ENCODE data around the gene KRTAP22-2.

KRTAP22-2 gene

DNA sequence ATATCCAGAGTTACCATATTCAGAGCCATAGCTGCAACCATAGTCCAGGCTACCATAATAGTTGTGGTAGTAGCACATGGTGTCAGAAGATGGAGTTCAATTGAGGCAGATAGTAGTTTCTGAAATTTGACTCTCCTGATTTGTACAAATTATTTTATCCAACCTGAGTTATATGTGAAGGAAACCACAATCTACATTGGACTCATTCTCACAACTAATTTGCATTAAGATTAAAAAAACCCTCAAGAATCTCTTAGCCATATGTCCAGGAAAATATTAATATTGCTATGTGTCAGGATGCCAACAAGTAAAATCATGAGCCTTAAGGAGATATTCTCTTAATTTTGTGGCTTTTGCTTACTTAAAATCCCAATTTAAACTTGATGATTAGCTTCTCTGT lies at the start of gene KRTAP22-2:
Gene KRTAP22-2 (minus strand): TSS at position 101 of the 400 bp plus-strand sequence.
- DNase-seq (ENCODE audit: low read depth), result no peak

DNA sequence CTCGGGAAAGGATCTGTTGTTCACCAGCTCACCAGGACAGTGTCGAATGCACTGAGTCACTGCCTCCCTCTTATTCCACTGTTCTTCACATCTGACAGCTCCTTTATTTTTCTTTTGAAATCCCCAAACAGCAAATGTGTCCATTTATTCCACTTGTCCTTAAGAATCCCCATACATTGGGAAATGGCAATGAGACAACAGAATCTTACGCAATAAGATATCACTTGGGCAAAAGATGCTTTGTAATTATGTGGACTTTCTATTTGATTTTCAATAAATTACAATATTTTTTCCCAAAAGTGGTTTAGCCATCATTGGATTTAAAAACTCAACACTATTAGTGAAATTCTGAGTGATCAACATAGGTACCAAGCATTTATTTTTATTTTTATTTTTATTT lies 48.5 kb upstream of the KRTAP22-2 start:
- no peak for DNase-seq (ENCODE audit: low read depth)

GRCh38 chr21:30634906-30635305 lies 44.7 kb upstream of the KRTAP22-2 start, which contains the start of gene KRTAP20-2:
TSS of gene KRTAP20-2 (plus strand) at chr21:30635206. CDS start at chr21:30635264, 58 bp downstream.
- DNase-seq (ENCODE audit: low read depth), result no peak

- DNase-seq (ENCODE audit: low read depth), result no peak
Measured at GRCh38 chr21:30629200-30629599, 39.0 kb upstream of the KRTAP22-2 start.

- no peak for DNase-seq (ENCODE audit: low read depth)
Measured at GRCh38 chr21:30628109-30628508, 37.9 kb upstream of the KRTAP22-2 start.

- DNase-seq (ENCODE audit: low read depth), result no peak
Measured at GRCh38 chr21:30625449-30626165, 35.4 kb upstream of the KRTAP22-2 start.

DNA sequence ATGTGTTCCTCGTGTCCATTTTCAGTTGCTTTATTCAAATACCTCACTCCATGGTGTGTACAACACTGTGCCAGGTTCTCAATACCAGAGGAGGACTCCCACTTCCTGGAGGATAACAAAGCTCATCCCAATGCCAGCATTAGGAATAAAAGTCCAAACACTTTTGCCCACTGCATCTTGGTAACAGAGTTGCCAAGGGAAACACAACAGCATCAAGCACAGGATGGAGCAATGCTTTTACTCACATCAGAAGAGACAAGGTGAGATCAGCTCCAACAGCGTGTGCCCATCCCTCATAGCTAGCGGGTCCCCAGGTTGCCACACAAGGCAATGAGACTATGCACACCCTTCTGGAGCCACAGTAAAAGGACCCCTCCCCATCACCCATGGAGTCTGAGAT lies 33.2 kb upstream of the KRTAP22-2 start:
- no peak for DNase-seq (ENCODE audit: low read depth)

GRCh38 chr21:30620522-30620921 lies 30.3 kb upstream of the KRTAP22-2 start, which contains the start of gene KRTAP20-4:
TSS of gene KRTAP20-4 (plus strand) at chr21:30620627.
- no peak for DNase-seq (ENCODE audit: low read depth)

GRCh38 chr21:30620080-30620479 lies 29.9 kb upstream of the KRTAP22-2 start:
- DNase-seq (ENCODE audit: low read depth), result no peak

DNA sequence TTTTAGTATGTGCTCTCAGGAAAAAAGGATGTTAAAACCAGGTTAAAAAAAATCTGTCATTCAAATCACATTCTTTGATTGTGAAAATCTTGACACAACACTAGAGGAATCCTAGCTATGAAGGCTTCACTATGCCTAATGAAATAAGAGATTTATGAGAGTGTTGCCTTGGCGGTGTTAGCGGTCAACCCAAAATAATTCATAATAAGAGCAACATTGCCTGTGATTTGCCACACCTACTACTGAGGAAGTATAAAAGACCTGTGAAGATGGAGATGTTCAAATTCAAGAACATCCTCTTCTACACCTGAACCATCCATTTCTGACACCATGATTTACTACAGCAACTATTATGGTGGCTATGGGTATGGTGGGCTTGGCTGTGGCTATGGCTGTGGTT lies 25.9 kb upstream of the KRTAP22-2 start, which contains the start of gene KRTAP20-1:
Gene KRTAP20-1 (plus strand): TSS at position 301 of the 400 bp plus-strand sequence. CDS start 30 bp downstream, at position 331.
- DNase-seq (ENCODE audit: low read depth), result no peak

- DNase-seq (ENCODE audit: low read depth), result no peak
Measured at GRCh38 chr21:30615199-30615598, 25.0 kb upstream of the KRTAP22-2 start.

- DNase-seq (ENCODE audit: low read depth), result no peak
Measured at GRCh38 chr21:30613836-30614235, 23.6 kb upstream of the KRTAP22-2 start, which contains the start of gene KRTAP6-1. TSS of gene KRTAP6-1 (minus strand) at chr21:30613930. CDS start at chr21:30613904, 26 bp downstream.

DNA sequence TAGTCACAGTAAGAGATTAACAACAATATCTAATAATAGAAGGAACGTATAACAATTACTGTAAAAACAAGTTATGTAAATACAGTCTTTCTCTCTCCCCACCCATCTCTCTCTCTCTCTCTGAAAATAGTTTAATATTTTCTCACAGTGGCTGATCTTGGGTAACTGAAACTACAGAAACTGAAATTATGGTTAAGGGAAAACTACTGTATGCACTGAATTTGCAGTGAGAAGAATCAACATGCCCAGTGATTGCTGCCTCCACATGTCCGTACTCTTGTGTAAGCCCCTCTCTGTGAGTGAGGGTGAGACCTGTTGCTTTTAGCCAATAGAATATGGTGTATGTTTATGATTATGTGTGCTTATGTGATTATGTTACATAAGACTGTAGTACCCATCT lies 21.9 kb upstream of the KRTAP22-2 start:
- no peak for DNase-seq (ENCODE audit: low read depth)

GRCh38 chr21:30605968-30606367 lies 15.8 kb upstream of the KRTAP22-2 start:
- no peak for DNase-seq (ENCODE audit: low read depth)

DNA sequence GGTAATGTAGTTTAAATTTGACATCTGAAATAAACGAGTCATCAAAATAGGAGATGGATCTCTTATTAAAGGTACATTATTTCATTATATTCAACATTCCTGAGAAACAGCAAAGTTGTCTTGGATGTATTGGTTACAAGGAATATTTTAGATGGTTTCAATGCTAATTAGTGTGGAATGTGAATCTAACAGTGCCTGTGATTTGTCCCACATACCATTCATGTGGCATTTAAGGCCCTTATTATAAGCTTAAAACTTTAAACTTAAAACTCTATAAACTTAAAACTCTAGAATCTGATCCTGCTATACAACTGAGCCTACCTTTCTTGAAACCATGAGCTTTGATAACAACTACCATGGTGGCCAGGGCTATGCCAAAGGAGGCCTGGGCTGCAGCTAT lies 10.6 kb upstream of the KRTAP22-2 start, which contains the start of gene KRTAP22-1:
Gene KRTAP22-1 (plus strand): TSS at position 301 of the 400 bp plus-strand sequence.
- no peak for DNase-seq (ENCODE audit: low read depth)

DNA sequence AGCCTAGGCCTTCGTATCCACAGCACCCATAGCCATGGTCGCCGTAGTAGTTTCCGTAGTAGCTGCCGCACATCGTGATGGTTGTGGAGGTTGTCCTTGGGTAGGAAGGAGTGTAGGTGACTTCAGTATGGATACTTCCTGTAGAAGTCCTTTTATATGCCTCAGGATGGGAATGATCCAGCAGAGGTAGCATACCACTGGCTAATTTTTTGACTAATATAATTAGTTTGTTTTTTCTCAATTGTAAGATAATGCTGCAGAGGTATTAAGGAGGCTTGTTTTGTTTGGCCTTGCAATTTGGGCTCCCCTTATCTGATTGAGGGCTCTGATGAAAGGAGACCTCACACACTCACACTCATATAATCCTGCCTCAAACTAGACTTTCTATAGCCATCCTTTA lies 8.6 kb upstream of the KRTAP22-2 start, which contains the start of gene KRTAP6-2:
Gene KRTAP6-2 (minus strand): TSS at position 101 of the 400 bp plus-strand sequence. CDS start 28 bp downstream, at position 73.
- no peak for DNase-seq (ENCODE audit: low read depth)

- no peak for DNase-seq (ENCODE audit: low read depth)
Measured at GRCh38 chr21:30592140-30592539, 1.9 kb upstream of the KRTAP22-2 start, which contains the start of gene KRTAP6-3. TSS of gene KRTAP6-3 (plus strand) at chr21:30592440. CDS start at chr21:30592446, 6 bp downstream.

- DNase-seq (ENCODE audit: low read depth), result no peak
Measured at GRCh38 chr21:30582870-30583269, 7.3 kb downstream of the KRTAP22-2 start.

GRCh38 chr21:30580132-30580531 lies 10.1 kb downstream of the KRTAP22-2 start:
- no peak for DNase-seq (ENCODE audit: low read depth)

- DNase-seq (ENCODE audit: low read depth), result no peak
Measured at GRCh38 chr21:30579346-30579745, 10.9 kb downstream of the KRTAP22-2 start.

DNA sequence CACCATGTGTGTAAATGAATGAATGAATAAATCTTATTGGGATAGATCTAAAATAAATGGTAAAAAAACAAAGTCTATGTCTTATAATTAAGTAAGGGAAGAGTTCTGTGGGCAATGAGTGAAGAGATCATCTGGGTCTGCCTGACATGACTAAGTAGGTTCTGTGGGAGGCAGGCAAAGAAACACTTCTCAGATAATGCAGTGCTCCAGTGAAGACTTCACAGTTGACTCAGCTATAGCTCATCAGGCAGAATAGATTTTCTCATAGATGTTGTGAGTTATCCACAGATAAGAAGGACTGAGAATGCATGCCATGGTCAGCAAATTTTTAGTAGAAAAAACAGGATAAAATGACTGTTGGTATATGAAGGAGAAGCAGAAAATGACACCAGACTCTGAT lies 12.4 kb downstream of the KRTAP22-2 start:
- DNase-seq (ENCODE audit: low read depth), result no peak

- no peak for DNase-seq (ENCODE audit: low read depth)
Measured at GRCh38 chr21:30567617-30568016, 22.6 kb downstream of the KRTAP22-2 start.

DNA sequence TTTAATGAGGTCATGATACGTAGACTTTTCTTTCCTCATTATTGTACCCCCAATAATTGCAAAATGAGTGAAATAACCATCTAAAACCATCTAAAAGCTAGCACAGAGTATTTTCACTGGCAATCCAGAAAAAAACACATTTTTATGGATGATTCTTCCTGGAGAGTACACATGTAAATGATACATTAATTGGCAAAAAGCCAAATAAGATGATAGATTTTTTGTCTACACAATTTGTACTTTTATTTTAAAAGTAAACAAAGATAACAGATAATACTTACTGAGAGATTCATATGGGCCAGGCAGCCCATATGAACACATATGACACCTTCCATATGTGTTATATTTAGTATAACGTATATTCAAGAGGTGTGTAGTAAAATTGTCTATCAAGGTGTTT lies 26.6 kb downstream of the KRTAP22-2 start:
- no peak for DNase-seq (ENCODE audit: low read depth)

Data from fibroblast of the conjunctiva (primary cell).